Spleen (tissue), 11 donors: Measurements from ENCODE around the gene EHBP1L1. TPM values are rescaled to one million over a fixed set of nuclear protein-coding genes. Genes with fewer than 3 reads are reported as not detected.
"Not testable (repeated sequence)": the region's sequence is repeated elsewhere in the genome, so short reads cannot be mapped to it uniquely, and the experiment has no call there.

ENCODE experiments used
- DNase-seq: peaks from one replicate; pipeline ENCODE4 v3.0.0-alpha.2; 2020
- H3K27ac ChIP-seq, 8 donors: fragments of 200-600 bp; sonication (generic) in 7 of 8; 1 replicate in 4 of 8; 2 replicates in 4 of 8; pipeline versions ENCODE4 v1.5.0 to v1.8.0; 2016 to 2021; ENCODE audit warnings: inconsistent platforms in 4 of 8, mild to moderate bottlenecking in 4 of 8, moderate library complexity in 1 of 8
- H3K27me3 ChIP-seq, 7 donors: fragments of 200-600 bp; sonication (generic) in 6 of 7; replicated peaks in 1 of 7; 1 replicate in 4 of 7; 2 replicates in 3 of 7; pipeline versions ENCODE4 v1.5.0 to v1.8.0; 2016 to 2021; ENCODE audit warnings: inconsistent platforms in 3 of 7, mild to moderate bottlenecking in 1 of 7
- H3K36me3 ChIP-seq, 6 donors: fragments of 200-600 bp; sonication (generic) in 5 of 6; 1 replicate in 4 of 6; 2 replicates in 2 of 6; pipeline versions ENCODE4 v1.5.0 to v1.8.0; 2016 to 2021; ENCODE audit warnings: inconsistent platforms in 2 of 6
- H3K4me1 ChIP-seq, 6 donors: fragments of 200-600 bp; sonication (generic) in 5 of 6; 1 replicate in 3 of 6; 2 replicates in 3 of 6; pipeline versions ENCODE4 v1.5.0 to v1.8.0; 2016 to 2021; ENCODE audit warnings: inconsistent platforms in 3 of 6
- H3K4me3 ChIP-seq, 8 donors: fragments of 200-600 bp; sonication (generic) in 7 of 8; 1 replicate in 4 of 8; 2 replicates in 4 of 8; pipeline versions ENCODE4 v1.5.0 to v1.8.0; 2016 to 2021; ENCODE audit warnings: inconsistent platforms in 4 of 8, mild to moderate bottlenecking in 4 of 8, moderate library complexity in 2 of 8
- H3K9me3 ChIP-seq, 8 donors: fragments of 200-600 bp; sonication (generic) in 7 of 8; 1 replicate in 4 of 8; 2 replicates in 4 of 8; pipeline versions ENCODE4 v1.5.0 to v1.8.0; 2016 to 2021; ENCODE audit warnings: inconsistent platforms in 4 of 8
- POLR2A ChIP-seq, 3 donors: fragments of 450-650 bp; IDR thresholded peaks; one replicate each; pipeline ENCODE4 v1.5.1; 2017; ENCODE audit warnings: antibody characterized with exemption in 3 of 3, mild to moderate bottlenecking in 1 of 3
- POLR2AphosphoS5 ChIP-seq, 3 donors: sonication (generic); formaldehyde crosslinking; IDR thresholded peaks; one replicate each; pipeline ENCODE4 v1.5.1; 2017; ENCODE audit warnings: antibody characterized with exemption in 3 of 3
- WGBS, 5 donors: extraction: QIAGEN DNeasy Blood & Tissue Kit in 3 of 5; methylation state at CpG; one replicate each; pipeline versions ENCODE4 v1.1.5 to v1.1.7; 2013 to 2018; 5-methylcytosine and 5-hydroxymethylcytosine counted together
- intact Hi-C: fragments of 100-400 bp; cut with DNase I; formaldehyde crosslinking; loops from one replicate; pipeline ENCODE4 v1.15.0; 2023; ENCODE audit warnings: low total_unique reads
- polyA plus RNA-seq, 3 donors: library from polyadenylated mRNA; stranded (reverse); fragments of 200-250 nt; gene quantifications; one replicate each; pipeline ENCODE4 v1.2.1, GENCODE V29; 2013
- total RNA-seq, 7 donors: library from RNA; depleted of rRNA in 3 of 7; stranded (reverse); fragments of >200 nt in 3 of 7; fragmentation: NEBNext Ultra II Directional in 4 of 7; extraction: Animal tissue kit (Norgen Biotek cat#: 25700) in 4 of 7; gene quantifications; one replicate each; pipeline versions ENCODE4 v1.1.0 to v1.2.1, GENCODE V29; 2016 to 2021
- TF ChIP-seq, protein P1 (sequence below), 11 experiments: fragments of 200-600 bp in 7 of 11; fragments of 450-650 bp in 4 of 11; sonication (generic) in 4 of 11; IDR thresholded peaks in 8 of 11; conservative IDR thresholded peaks in 3 of 11; 1 replicate in 7 of 11; 2 replicates in 4 of 11; pipeline versions ENCODE4 v1.4.0 to v1.8.0; 2016 to 2021; ENCODE audit warnings: antibody characterized with exemption in 11 of 11, inconsistent platforms in 4 of 11, mild to moderate bottlenecking in 1 of 11
- donor health status: healthy with polysubstance abuse.
- donor health status: DM: no; HTN: no; CAD: no; lungs with moderate emphysema.
- donor health status: DM: no; HTN: no; CAD: no.
- donor health status: Bipolar disorder and iron deficiency.
- donor health status: healthy.
- donor health status: DM: no; HTN: no; CAD: no.
- donor health status: DM: yes; HTN: yes; CAD: no.

Gene EHBP1L1
- total and polyA plus RNA-seq, 10 donors: 44.3 to 365 (median 215) TPM

DNA sequence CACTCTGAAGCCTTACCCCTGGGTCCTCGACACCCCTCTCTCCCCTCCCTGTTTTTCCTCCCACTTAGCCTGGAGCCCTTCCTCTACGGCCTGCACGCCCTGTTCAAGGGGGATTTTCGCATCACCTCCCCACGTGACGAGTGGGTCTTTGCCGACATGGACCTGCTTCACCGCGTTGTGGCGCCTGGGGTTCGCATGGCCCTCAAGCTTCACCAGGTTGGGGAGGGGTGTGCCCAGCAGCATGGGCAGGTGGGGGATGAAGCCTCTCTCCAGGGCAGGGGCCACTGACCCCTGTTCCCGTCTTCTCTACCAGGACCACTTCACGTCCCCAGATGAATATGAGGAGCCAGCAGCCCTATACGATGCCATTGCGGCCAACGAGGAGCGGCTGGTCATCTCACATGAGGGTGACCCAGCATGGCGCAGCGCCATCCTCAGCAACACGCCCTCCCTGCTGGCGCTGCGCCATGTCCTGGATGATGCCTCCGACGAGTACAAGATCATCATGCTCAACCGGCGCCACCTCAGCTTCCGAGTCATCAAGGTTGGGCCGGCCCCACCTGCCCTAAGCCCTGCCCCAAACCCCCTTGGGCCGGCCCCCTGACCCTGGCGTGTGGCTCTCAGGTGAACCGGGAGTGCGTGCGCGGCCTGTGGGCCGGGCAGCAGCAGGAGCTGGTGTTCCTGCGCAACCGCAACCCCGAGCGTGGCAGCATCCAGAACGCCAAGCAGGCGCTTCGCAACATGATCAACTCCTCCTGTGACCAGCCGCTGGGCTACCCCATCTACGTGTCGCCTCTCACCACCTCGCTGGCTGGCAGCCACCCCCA, 59.3 kb downstream of the EHBP1L1 start:
- Histone ChIP-seq H3K36me3 (peaks cover 0 to 72% (median 47%) of the 10 kb centered on the region in 6 donors), H3K4me3 (no peak overlapping the region), H3K9me3 (no peaks in the 10 kb centered on the region), H3K4me1 (peaks cover 45 to 83% (median 64%) of the 10 kb centered on the region in 6 donors), H3K27me3 (no peaks in the 10 kb centered on the region), H3K27ac (peak overlapping the region in 2 of 8 donors; percentile 76 to 99)
- WGBS, 5 donors: 91 to 96% (median 94%) methylated on average over 25 to 46 of the region's 46 CpGs
- intact Hi-C loops: loop anchor here (10.0 kb wide), 1 partner anchor 70 kb away; no protein-coding TSS in a partner anchor
- no peak for TF ChIP-seq POLR2A (IDR thresholded peaks at IDR 0.05)
- peak in 1 of 3 donors; percentile 48 for TF ChIP-seq POLR2AphosphoS5 (IDR thresholded peaks at IDR 0.05)
- DNase-seq: peak; percentile 75

DNA sequence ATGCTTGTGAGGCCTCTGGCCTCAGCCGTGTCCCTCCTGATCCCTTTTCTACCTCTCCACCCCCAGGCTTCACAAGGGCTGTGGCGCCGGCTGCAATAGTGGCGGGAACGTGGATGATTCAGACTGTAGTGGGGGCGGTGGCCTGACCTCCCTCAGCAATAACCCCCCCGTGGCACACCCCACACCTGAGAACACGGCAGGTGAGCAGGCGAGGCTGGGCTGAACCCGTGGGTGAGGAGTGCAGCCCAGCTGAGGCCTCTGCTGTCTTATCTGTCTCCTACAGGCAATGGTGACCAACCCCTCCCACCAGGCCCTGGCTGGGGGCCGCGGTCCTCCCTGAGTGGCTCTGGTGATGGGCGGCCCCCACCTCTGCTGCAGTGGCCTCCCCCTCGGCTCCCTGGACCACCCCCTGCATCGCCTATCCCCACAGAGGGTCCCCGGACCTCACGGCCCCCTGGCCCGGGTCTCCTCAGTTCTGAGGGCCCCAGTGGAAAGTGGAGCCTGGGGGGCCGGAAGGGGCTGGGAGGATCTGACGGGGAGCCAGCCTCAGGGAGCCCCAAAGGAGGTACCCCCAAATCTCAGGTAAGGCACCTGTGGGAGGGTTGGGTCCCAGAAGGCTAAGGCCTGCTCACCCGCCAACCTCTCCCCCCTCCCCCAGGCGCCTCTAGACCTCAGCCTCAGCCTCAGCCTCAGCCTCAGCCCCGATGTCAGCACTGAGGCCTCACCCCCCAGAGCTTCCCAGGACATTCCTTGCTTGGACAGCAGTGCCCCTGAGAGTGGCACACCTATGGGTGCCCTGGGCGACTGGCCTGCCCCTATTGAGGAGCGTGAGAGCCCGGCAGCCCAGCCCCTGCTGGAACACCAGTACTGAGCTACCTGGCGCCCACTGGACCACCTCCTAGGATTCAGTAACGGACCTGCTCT, 60.5 kb downstream of the EHBP1L1 start:
- DNase-seq: peak; percentile 79
- Histone ChIP-seq H3K27ac (peak overlapping the region in 6 of 8 donors; percentile 79 to 99 (median 97)), H3K9me3 (no peaks in the 10 kb centered on the region), H3K4me1 (peaks cover 52 to 96% (median 76%) of the 10 kb centered on the region in 6 donors), H3K4me3 (no peak overlapping the region), H3K36me3 (peaks cover 2 to 67% (median 39%) of the 10 kb centered on the region in 6 donors), H3K27me3 (no peaks in the 10 kb centered on the region)
- intact Hi-C loops: loop anchor here (10.0 kb wide), 1 partner anchor 68 kb away; no protein-coding TSS in a partner anchor
- TF ChIP-seq POLR2A (IDR thresholded peaks at IDR 0.05) (no peak), POLR2AphosphoS5 (IDR thresholded peaks at IDR 0.05) (no peak)
- TF ChIP-seq, protein P1, sequence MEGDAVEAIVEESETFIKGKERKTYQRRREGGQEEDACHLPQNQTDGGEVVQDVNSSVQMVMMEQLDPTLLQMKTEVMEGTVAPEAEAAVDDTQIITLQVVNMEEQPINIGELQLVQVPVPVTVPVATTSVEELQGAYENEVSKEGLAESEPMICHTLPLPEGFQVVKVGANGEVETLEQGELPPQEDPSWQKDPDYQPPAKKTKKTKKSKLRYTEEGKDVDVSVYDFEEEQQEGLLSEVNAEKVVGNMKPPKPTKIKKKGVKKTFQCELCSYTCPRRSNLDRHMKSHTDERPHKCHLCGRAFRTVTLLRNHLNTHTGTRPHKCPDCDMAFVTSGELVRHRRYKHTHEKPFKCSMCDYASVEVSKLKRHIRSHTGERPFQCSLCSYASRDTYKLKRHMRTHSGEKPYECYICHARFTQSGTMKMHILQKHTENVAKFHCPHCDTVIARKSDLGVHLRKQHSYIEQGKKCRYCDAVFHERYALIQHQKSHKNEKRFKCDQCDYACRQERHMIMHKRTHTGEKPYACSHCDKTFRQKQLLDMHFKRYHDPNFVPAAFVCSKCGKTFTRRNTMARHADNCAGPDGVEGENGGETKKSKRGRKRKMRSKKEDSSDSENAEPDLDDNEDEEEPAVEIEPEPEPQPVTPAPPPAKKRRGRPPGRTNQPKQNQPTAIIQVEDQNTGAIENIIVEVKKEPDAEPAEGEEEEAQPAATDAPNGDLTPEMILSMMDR (IDR thresholded peaks at IDR 0.05 in 8 of 11, conservative IDR thresholded peaks at IDR 0.05 in 3 of 11): no peak
- WGBS, 5 donors: 90 to 95% (median 93%) methylated on average over 21 to 28 of the region's 28 CpGs

DNA sequence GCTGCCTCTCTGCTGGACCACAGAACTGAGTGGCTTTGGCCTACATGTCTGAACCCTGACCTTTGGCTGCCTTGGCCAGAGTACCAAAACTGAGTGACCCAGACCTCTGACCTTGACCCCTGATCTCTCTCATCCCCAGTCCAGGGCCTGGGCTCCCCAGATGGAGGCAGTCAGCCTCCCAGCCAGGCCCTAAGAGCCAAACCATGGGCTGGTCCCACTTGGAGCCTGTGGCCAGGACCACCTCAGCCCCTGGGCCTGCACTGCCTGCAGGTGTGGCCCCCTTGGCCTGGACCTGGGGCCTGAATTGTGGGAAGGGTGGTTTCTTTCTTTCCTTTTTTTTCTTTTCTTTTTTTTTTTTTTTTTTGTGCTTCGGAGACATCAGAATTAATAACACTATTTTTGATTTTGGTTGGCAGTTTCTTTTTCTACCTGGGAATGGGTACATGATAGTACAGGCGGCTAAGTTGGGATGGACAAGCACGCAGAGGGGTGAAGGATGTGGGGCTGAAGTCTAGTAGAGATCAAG, 61.2 kb downstream of the EHBP1L1 start:
- TF ChIP-seq, protein P1 (IDR thresholded peaks at IDR 0.05 in 8 of 11, conservative IDR thresholded peaks at IDR 0.05 in 3 of 11): no peak
- TF ChIP-seq POLR2A (IDR thresholded peaks at IDR 0.05) (no peak), POLR2AphosphoS5 (IDR thresholded peaks at IDR 0.05) (no peak)
- Histone ChIP-seq H3K36me3 (peaks cover 2 to 67% (median 40%) of the 10 kb centered on the region in 6 donors), H3K4me3 (peak overlapping the region in 2 of 8 donors; percentile 84 to 93), H3K4me1 (peaks cover 59 to 96% (median 81%) of the 10 kb centered on the region in 6 donors), H3K27ac (peak overlapping the region; percentile 79 to 99 (median 96)), H3K27me3 (no peaks in the 10 kb centered on the region), H3K9me3 (no peaks in the 10 kb centered on the region)
- peak; percentile 76 for DNase-seq
- intact Hi-C loops: loop anchor here (10.0 kb wide), 1 partner anchor 68 kb away; no protein-coding TSS in a partner anchor
- WGBS, 5 donors: 76 to 91% (median 79%) methylated on average over 3 of the region's 3 CpGs

DNA sequence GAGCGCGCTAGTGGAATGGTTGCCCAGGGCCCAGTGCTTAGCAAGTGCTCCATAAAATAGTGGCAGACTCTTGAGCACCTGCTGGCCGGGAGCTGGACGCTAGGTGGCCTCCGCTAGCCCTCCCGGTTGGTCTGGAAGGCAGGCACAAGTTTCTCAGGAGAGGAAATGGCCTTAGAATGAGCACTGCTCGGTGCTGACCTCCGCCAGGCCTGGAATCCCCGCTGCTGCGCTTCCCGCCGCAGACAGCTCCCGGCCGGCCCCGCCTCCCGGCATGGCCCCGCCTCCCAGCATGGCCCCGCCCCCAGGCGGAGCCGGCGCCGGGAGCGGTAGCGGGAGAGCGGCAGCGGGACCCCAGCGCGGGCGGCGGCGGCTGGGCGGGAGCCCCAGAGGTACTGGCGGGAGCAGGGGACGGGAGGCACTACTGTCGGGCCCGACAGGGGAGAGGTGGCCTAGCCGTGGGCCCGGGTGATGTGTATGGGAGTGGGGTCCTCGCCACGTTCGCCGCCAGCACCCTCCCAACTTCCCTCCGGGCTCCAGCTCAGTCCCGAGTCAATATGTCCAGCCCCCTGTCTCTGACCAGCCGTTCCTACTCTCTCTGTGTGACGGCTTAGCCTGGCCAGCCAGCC, 62.1 kb downstream of the EHBP1L1 start, which contains the start of gene SIPA1:
Gene SIPA1 (plus strand): TSS at position 308 of the 626 bp plus-strand sequence. CDS start 2,821 bp downstream, outside the sequence.
- peak; percentile 95 for DNase-seq
- Histone ChIP-seq H3K9me3 (no peaks in the 10 kb centered on the region), H3K36me3 (peaks cover 2 to 67% (median 48%) of the 10 kb centered on the region in 6 donors), H3K27ac (peak within 1 kb of the TSS; percentile 79 to 99 (median 96)), H3K4me1 (peaks cover 63 to 96% (median 83%) of the 10 kb centered on the region in 6 donors), H3K27me3 (no peaks in the 10 kb centered on the region), H3K4me3 (peak within 1 kb of the TSS; percentile 66 to 95 (median 88))
- intact Hi-C loops: loop anchor here (10.0 kb wide), 1 partner anchor 67 kb away; no protein-coding TSS in a partner anchor
- 3 to 9% (median 4%) methylated on average over 26 to 46 of the region's 46 CpGs for WGBS, 5 donors
- TF ChIP-seq POLR2AphosphoS5 (IDR thresholded peaks at IDR 0.05) (peak; percentile 88 to 91 (median 90)), POLR2A (IDR thresholded peaks at IDR 0.05) (peak; percentile 13 to 71 (median 71))
- TF ChIP-seq, protein P1 (IDR thresholded peaks at IDR 0.05 in 8 of 11, conservative IDR thresholded peaks at IDR 0.05 in 3 of 11): peak in 7 of 11 experiments; percentile 29 to 57 (median 51)

DNA sequence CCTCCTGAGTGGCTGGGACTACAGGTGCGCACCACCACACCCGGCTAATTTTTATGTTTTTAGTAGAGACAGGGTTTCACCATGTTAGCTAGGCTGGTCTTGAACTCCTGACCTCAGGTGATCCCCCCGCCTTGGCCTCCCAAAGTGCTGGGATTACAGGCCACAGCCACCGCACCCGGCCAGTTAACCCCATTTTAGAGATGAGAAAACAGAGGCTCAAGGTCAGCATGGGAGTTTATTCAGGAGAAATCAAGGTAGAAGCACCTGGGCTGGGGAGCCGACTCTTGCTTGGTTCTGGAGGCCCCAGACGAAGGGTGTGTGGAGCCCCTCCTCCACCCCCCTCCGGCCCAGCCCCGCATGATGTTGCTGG, 63.4 kb downstream of the EHBP1L1 start:
- intact Hi-C loops: loop anchor here (10.0 kb wide), 1 partner anchor 66 kb away; no protein-coding TSS in a partner anchor
- Histone ChIP-seq H3K4me3 (peak overlapping the region; percentile 66 to 95 (median 88)), H3K27ac (peak overlapping the region; percentile 79 to 99 (median 96)), H3K4me1 (peaks cover 50 to 96% (median 81%) of the 10 kb centered on the region in 6 donors), H3K36me3 (peaks cover 2 to 67% (median 58%) of the 10 kb centered on the region in 6 donors)
- not testable (repeated sequence) for H3K27me3 ChIP-seq, H3K9me3 ChIP-seq, DNase-seq
- WGBS, 5 donors: 53 to 70% (median 67%) methylated on average over 8 to 9 of the region's 9 CpGs
